Nephron progenitor cell (in vitro differentiated cells): ENCODE results near the gene RNF175.

Experiments used
- DNase-seq: peaks from one replicate; pipeline ENCODE4 v3.0.0; 2021
- H3K27ac Mint-ChIP-seq: 2 replicates; pipeline ENCODE4 v1.8.0; 2021; ENCODE audit warnings: mild to moderate bottlenecking, moderate library complexity, mixed read lengths
- H3K27me3 Mint-ChIP-seq: 2 replicates; pipeline ENCODE4 v1.8.0; 2021; ENCODE audit warnings: mild to moderate bottlenecking, low read depth, mixed read lengths; ENCODE audit not compliant: poor library complexity
- H3K36me3 Mint-ChIP-seq: 2 replicates; pipeline ENCODE4 v1.8.0; 2021; ENCODE audit warnings: low read depth, mixed read lengths
- H3K4me1 Mint-ChIP-seq: 2 replicates; pipeline ENCODE4 v1.8.0; 2021; ENCODE audit warnings: mixed read lengths
- H3K4me3 Mint-ChIP-seq: 2 replicates; pipeline ENCODE4 v1.8.0; 2021; ENCODE audit warnings: mild to moderate bottlenecking, moderate library complexity, mixed read lengths
- H3K9me3 Mint-ChIP-seq: 2 replicates; pipeline ENCODE4 v1.8.0; 2021; ENCODE audit warnings: mild to moderate bottlenecking, moderate library complexity, mixed read lengths
- TF ChIP-seq, protein P1 (sequence below): fragments of 200-600 bp; sonication (generic); IDR thresholded peaks from 2 replicates; pipeline ENCODE4 v1.5.0; 2021; ENCODE audit warnings: antibody characterized with exemption

Gene RNF175

DNA sequence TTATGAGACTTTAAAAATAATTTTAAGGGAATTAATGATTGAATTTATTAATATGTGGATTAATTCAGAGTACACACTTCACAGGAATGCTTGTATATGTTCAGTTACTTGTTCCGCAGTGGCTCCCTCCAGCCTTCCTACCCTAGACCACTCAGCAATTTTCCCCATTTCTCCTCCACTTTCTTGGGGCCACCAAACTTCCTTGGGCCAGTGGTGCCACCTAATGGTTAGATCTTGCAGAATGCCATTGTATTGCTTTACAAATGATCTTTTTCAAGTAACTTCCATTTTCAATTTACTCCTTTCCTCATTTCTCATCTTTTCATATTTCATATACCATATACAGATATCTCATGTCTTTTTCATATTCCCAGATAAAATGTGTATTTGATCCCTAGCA lies 3.6 kb upstream of the RNF175 start:
- peak overlapping the region; percentile 71 for H3K27ac Mint-ChIP-seq
- H3K27me3 Mint-ChIP-seq, result peaks cover 12% of the 10 kb centered on the region
- H3K4me1 Mint-ChIP-seq, result peaks cover 48% of the 10 kb centered on the region
- DNase-seq, result no peak
- TF ChIP-seq, protein P1, sequence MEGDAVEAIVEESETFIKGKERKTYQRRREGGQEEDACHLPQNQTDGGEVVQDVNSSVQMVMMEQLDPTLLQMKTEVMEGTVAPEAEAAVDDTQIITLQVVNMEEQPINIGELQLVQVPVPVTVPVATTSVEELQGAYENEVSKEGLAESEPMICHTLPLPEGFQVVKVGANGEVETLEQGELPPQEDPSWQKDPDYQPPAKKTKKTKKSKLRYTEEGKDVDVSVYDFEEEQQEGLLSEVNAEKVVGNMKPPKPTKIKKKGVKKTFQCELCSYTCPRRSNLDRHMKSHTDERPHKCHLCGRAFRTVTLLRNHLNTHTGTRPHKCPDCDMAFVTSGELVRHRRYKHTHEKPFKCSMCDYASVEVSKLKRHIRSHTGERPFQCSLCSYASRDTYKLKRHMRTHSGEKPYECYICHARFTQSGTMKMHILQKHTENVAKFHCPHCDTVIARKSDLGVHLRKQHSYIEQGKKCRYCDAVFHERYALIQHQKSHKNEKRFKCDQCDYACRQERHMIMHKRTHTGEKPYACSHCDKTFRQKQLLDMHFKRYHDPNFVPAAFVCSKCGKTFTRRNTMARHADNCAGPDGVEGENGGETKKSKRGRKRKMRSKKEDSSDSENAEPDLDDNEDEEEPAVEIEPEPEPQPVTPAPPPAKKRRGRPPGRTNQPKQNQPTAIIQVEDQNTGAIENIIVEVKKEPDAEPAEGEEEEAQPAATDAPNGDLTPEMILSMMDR, result no peak
- H3K36me3 Mint-ChIP-seq, result peaks cover 20% of the 10 kb centered on the region
- H3K9me3 Mint-ChIP-seq, result peaks cover 8% of the 10 kb centered on the region
- no peak overlapping the region for H3K4me3 Mint-ChIP-seq

DNA sequence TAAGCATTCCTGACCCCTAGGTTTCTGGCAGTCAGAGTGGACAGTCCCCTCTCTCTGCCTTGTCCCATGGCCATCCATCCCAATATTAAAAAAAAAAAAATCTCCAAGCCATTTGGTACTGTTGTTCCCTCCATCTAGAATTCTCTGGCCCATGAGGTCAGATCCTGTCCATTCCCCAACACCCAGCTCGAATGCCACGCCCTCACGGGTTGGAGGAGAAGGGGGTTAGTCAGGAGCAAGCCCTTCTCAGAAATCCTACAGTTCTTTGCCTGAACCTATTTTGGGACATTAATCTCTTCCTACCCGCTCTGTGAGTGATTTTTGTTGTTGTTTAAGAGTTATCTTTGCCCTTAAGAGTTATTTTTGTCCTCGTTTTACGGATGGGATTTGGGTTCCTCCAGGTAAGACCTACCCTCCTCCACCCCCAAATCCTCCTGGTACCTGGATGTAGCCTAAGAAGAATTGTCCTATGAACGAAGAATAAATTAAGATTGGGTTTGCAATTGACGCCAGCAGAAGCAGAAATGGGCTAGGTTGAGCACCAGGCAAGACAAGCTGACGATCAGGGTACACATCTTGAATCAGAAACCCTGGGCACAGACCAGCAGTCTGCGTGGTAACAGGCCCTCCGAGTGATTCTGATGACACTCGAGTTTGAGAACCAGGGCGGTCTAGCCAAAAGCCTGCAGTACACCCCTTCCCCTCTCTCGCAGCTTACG lies 977 bp downstream of the RNF175 start:
- Mint-ChIP-seq H3K9me3 (peaks cover 10% of the 10 kb centered on the region), H3K27ac (no peak overlapping the region), H3K4me3 (peak overlapping the region; percentile 79), H3K4me1 (peaks cover 36% of the 10 kb centered on the region), H3K36me3 (peaks cover 28% of the 10 kb centered on the region), H3K27me3 (peaks cover 31% of the 10 kb centered on the region)
- DNase-seq, result no peak
- TF ChIP-seq, protein P1, result no peak

DNA sequence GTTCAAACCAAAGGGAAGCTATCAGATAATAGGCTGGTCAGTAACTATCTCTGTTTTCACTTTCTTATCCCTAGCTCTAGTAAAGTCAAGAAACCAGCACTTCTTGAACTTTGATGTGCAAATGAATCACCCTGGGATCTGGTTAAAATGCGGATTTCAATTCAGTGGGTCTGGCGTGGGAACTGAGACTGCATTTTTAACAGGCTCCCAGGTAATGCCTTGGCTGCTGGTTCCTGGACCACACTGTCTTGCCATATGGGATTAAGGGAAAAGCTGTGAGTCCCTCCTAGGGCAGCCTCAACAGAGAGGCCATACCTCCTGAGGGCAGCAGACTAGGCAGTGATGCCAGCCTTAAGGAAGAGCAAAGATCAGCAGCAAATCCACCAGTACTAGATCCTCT lies 1.7 kb downstream of the RNF175 start:
- Mint-ChIP-seq H3K27me3 (peaks cover 33% of the 10 kb centered on the region), H3K4me1 (peaks cover 29% of the 10 kb centered on the region), H3K9me3 (peaks cover 11% of the 10 kb centered on the region), H3K4me3 (peak overlapping the region; percentile 79), H3K27ac (no peak overlapping the region), H3K36me3 (peaks cover 29% of the 10 kb centered on the region)
- TF ChIP-seq, protein P1, result no peak
- DNase-seq, result no peak

DNA sequence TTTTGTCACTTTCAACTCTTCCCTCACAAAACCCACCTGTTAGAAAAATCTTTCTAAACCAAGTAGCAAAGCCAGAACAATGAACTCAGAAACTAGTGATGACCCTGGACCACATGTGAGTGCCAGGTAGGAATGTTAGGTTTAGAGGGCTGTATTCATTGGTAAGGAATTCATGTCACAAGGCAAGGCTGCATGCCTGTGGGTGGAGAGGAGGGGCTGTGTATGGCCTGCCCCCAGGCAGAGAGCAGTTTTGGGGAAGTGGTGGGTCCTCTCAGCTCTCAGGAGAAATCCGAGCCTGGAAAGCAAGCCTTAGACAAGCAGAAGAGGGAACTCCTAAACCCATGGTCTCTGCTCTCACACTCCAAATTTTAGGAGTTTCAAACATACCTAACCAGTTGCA lies 2.4 kb downstream of the RNF175 start:
- peaks cover 22% of the 10 kb centered on the region for H3K4me1 Mint-ChIP-seq
- peaks cover 36% of the 10 kb centered on the region for H3K27me3 Mint-ChIP-seq
- no peak overlapping the region for H3K4me3 Mint-ChIP-seq
- no peak for DNase-seq
- H3K36me3 Mint-ChIP-seq, result peaks cover 23% of the 10 kb centered on the region
- TF ChIP-seq, protein P1, result no peak
- H3K9me3 Mint-ChIP-seq, result peaks cover 11% of the 10 kb centered on the region
- no peak overlapping the region for H3K27ac Mint-ChIP-seq

DNA sequence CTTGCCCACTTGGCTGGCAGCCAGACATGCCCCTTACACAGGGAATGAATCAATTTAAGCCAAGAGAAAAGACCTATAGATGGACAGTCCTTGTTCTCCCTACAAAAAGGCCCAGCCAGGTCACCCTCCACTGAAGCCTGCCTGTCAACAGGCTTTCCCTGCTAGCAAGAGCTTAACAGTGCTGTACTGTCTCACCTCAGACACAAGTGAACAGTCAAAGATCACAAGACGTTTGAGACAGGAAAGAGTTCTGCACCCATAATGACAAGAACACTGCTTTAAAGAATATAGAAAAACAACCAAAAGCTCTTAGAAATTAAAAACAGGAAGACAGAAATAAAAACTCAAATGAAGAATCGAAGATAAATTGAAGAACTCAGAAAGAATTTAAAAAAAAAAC lies 4.6 kb downstream of the RNF175 start:
- DNase-seq, result no peak
- Mint-ChIP-seq H3K4me1 (peaks cover 15% of the 10 kb centered on the region), H3K27me3 (peaks cover 32% of the 10 kb centered on the region), H3K9me3 (peaks cover 8% of the 10 kb centered on the region), H3K4me3 (no peak overlapping the region), H3K27ac (no peak overlapping the region), H3K36me3 (peaks cover 15% of the 10 kb centered on the region)
- TF ChIP-seq, protein P1, result no peak
